ENCODE results near the gene KIAA0930. TPM values are rescaled to one million over a fixed set of nuclear protein-coding genes. Genes with fewer than 3 reads are reported as not detected.

Gene KIAA0930
- total RNA-seq, 1 experiment from 2014 or later = 54.8 TPM

DNA sequence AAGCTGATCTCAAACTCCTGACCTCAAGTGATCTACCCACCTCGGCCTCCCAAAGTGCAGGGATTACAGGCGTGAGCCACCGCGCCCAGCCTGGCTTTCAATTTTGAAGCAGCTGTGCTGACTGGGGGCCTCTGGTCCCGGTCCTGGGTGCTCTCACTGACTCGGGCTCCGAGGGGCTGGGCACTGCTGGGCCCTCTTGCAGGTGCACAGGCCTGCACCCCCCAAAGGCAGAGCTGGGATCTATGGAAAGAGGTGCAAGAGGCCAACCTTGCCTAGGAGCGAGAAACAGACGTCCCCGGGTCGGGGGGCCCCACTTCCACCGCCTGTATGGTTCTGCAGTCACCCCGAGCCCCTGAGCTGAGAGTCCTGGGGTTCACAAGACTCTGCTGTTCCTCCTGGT lies 33.2 kb downstream of the KIAA0930 start:
- TF ChIP-seq, protein P1, sequence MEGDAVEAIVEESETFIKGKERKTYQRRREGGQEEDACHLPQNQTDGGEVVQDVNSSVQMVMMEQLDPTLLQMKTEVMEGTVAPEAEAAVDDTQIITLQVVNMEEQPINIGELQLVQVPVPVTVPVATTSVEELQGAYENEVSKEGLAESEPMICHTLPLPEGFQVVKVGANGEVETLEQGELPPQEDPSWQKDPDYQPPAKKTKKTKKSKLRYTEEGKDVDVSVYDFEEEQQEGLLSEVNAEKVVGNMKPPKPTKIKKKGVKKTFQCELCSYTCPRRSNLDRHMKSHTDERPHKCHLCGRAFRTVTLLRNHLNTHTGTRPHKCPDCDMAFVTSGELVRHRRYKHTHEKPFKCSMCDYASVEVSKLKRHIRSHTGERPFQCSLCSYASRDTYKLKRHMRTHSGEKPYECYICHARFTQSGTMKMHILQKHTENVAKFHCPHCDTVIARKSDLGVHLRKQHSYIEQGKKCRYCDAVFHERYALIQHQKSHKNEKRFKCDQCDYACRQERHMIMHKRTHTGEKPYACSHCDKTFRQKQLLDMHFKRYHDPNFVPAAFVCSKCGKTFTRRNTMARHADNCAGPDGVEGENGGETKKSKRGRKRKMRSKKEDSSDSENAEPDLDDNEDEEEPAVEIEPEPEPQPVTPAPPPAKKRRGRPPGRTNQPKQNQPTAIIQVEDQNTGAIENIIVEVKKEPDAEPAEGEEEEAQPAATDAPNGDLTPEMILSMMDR (conservative IDR thresholded peaks at IDR 0.05; ENCODE audit: low read depth, low read length) = no peak
- TF ChIP-seq EZH2 (IDR thresholded peaks at IDR 0.05; ENCODE audit: borderline replicate concordance, low read depth, low read length, poor library complexity, severe bottlenecking) = no peak
- DNase-seq (ENCODE audit: low spot score) = no peak
- POLR2A ChIA-PET (ENCODE audit: low non-redundant PET) = no interaction called here
- H3K4me1 ChIP-seq (ENCODE audit: insufficient read depth, low read length, poor library complexity, severe bottlenecking) = peaks cover 19% of the 10 kb centered on the region
- H3K27me3 ChIP-seq (replicated peaks; ENCODE audit: insufficient read depth, low read depth, low read length, poor library complexity) = no peaks in the 10 kb centered on the region
- H3K36me3 ChIP-seq (ENCODE audit: insufficient read depth, low read length, poor library complexity, severe bottlenecking) = peaks cover 2% of the 10 kb centered on the region
- no peaks in the 10 kb centered on the region for H3K9me3 ChIP-seq (ENCODE audit: low read depth, low read length, poor library complexity, severe bottlenecking)
- no peak overlapping the region for H3K27ac ChIP-seq (ENCODE audit: low read depth, low read length, poor library complexity, severe bottlenecking)
- intact Hi-C loops (cut with micrococcal nuclease; ENCODE audit: unreplicated experiment) = no loop called here
- BruUV-seq (replicated peaks) = no TSS peak
- no peak overlapping the region for H3K4me3 ChIP-seq (ENCODE audit: low read depth, low read length, poor library complexity, severe bottlenecking)
- CTCF ChIA-PET = no interaction called here

DNA sequence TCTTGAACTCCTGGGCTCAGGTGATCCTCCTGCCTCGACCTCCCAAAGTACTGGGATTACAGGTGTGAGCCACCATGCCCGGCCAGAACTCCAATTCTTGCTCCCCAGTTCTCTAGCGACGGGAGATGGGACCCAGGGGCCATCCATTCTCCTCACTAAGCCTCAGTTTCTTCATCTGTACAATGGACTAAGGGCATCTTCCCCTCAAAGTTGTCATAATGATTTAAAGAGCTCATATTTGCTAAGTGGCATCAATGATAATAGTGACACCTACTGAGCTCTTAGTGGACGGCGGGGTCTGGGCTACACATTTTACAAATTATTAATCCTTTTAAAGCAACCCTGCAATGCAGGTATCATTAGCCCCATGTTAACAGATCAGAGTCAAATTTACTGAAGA lies 34.5 kb downstream of the KIAA0930 start:
- Histone ChIP-seq H3K36me3 (ENCODE audit: insufficient read depth, low read length, poor library complexity, severe bottlenecking) (peaks cover 2% of the 10 kb centered on the region), H3K27ac (ENCODE audit: low read depth, low read length, poor library complexity, severe bottlenecking) (no peak overlapping the region), H3K9me3 (ENCODE audit: low read depth, low read length, poor library complexity, severe bottlenecking) (no peaks in the 10 kb centered on the region), H3K27me3 (replicated peaks; ENCODE audit: insufficient read depth, low read depth, low read length, poor library complexity) (no peaks in the 10 kb centered on the region), H3K4me3 (ENCODE audit: low read depth, low read length, poor library complexity, severe bottlenecking) (no peak overlapping the region), H3K4me1 (ENCODE audit: insufficient read depth, low read length, poor library complexity, severe bottlenecking) (peaks cover 6% of the 10 kb centered on the region)
- DNase-seq (ENCODE audit: low spot score) = no peak
- TF ChIP-seq EZH2 (IDR thresholded peaks at IDR 0.05; ENCODE audit: borderline replicate concordance, low read depth, low read length, poor library complexity, severe bottlenecking) = no peak
- TF ChIP-seq, protein P1 (conservative IDR thresholded peaks at IDR 0.05; ENCODE audit: low read depth, low read length) = no peak
- ChIA-PET CTCF (no interaction called here), POLR2A (ENCODE audit: low non-redundant PET) (no interaction called here)
- intact Hi-C loops (cut with micrococcal nuclease; ENCODE audit: unreplicated experiment) = no loop called here
- BruUV-seq (replicated peaks) = no TSS peak

DNA sequence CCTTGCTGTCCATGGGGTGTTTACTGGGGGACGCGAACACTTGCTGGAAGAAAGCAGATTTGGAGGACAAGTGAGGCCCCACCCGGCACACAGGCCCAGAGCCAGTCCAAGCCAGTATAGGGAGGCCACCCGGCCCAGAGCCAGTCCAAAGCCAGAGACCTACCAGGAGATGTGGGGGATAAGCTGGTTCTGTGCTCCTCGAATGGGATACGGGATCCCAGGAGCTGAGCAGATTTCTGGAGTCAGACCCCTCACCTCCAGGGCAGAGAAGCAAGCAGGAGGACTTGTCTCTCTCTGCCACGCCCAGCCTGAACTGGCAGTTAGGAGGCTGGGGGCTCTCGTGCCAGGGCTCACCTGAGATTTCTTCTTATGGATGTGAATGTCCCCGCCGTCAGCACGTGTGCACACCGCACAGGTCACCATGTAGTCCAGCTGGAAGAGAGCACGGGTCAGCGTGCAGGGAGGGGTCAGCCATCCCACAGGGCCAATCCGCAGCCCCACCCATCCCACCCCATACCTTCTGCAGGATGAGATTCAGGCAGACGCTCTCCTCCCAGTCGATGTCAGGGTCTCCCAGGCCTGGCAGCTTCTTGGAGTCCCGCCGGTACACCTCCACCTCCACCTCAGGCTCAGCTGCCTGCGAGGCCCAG lies 35.3 kb downstream of the KIAA0930 start:
- Histone ChIP-seq H3K27me3 (replicated peaks; ENCODE audit: insufficient read depth, low read depth, low read length, poor library complexity) (no peaks in the 10 kb centered on the region), H3K4me3 (ENCODE audit: low read depth, low read length, poor library complexity, severe bottlenecking) (no peak overlapping the region), H3K4me1 (ENCODE audit: insufficient read depth, low read length, poor library complexity, severe bottlenecking) (peaks cover 6% of the 10 kb centered on the region), H3K36me3 (ENCODE audit: insufficient read depth, low read length, poor library complexity, severe bottlenecking) (peaks cover 2% of the 10 kb centered on the region), H3K9me3 (ENCODE audit: low read depth, low read length, poor library complexity, severe bottlenecking) (no peaks in the 10 kb centered on the region), H3K27ac (ENCODE audit: low read depth, low read length, poor library complexity, severe bottlenecking) (no peak overlapping the region)
- no peak for DNase-seq (ENCODE audit: low spot score)
- intact Hi-C loops (cut with micrococcal nuclease; ENCODE audit: unreplicated experiment) = no loop called here
- CTCF ChIA-PET = no interaction called here
- POLR2A ChIA-PET (ENCODE audit: low non-redundant PET) = interaction anchor here (0.7 kb wide), 1 partner anchor 984 kb away, joined by 3 read pairs; no protein-coding TSS in a partner anchor
- TF ChIP-seq EZH2 (IDR thresholded peaks at IDR 0.05; ENCODE audit: borderline replicate concordance, low read depth, low read length, poor library complexity, severe bottlenecking) = no peak
- TF ChIP-seq, protein P1 (conservative IDR thresholded peaks at IDR 0.05; ENCODE audit: low read depth, low read length) = no peak
- BruUV-seq (replicated peaks) = no TSS peak

Data from A673 (cell line).